SK-N-SH (cell line): Measurements from ENCODE around the gene USP13.

Source experiments
- EP300 ChIP-seq, 2 experiments: IDR thresholded peaks; 2 replicates each; pipeline versions ENCODE4 v1.4.0 to v1.6.1; 2012; ENCODE audit warnings: borderline replicate concordance in 1 of 2, low read depth in 1 of 2, low read length in 1 of 2
- GABPA ChIP-seq: IDR thresholded peaks from 2 replicates; pipeline ENCODE4 v1.4.0; 2012; ENCODE audit warnings: low read depth, mild to moderate bottlenecking
- POLR2AphosphoS5 ChIP-seq: IDR thresholded peaks from 2 replicates; pipeline ENCODE4 v1.6.1; 2012; ENCODE audit warnings: low read depth, low read length
- TF ChIP-seq, protein P1 (sequence below): fragments of 200-600 bp; sonication (generic); IDR thresholded peaks from 2 replicates; pipeline ENCODE4 v1.6.1; 2017; ENCODE audit warnings: antibody characterized with exemption, mild to moderate bottlenecking, moderate library complexity

DNA sequence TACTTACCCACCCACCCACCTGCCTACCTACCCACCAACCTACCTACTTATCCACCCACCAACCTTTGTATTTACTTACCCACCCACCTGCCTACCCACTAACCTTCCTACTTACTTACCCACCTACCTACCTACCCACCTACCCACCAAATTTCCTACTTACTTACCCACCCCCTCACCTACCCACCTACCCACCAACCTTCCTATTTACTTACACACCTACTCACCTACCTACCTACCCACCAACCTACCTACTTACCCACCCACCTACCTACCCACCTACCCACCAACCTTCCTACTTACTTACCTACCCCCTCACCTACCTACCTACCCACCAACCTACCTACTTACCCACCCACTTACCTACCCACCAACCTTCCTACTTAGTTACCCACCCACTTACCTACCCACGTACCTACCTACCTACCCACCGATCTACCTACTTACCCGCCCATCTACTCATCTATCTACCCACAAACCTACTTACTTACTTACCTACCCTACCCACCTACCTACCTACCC lies 179.6 kb downstream of the USP13 start:
- TF ChIP-seq, protein P1, sequence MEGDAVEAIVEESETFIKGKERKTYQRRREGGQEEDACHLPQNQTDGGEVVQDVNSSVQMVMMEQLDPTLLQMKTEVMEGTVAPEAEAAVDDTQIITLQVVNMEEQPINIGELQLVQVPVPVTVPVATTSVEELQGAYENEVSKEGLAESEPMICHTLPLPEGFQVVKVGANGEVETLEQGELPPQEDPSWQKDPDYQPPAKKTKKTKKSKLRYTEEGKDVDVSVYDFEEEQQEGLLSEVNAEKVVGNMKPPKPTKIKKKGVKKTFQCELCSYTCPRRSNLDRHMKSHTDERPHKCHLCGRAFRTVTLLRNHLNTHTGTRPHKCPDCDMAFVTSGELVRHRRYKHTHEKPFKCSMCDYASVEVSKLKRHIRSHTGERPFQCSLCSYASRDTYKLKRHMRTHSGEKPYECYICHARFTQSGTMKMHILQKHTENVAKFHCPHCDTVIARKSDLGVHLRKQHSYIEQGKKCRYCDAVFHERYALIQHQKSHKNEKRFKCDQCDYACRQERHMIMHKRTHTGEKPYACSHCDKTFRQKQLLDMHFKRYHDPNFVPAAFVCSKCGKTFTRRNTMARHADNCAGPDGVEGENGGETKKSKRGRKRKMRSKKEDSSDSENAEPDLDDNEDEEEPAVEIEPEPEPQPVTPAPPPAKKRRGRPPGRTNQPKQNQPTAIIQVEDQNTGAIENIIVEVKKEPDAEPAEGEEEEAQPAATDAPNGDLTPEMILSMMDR: no peak
- TF ChIP-seq GABPA (no peak), POLR2AphosphoS5 (no peak), EP300 (IDR thresholded peaks at IDR 0.05; ENCODE audit: borderline replicate concordance in 1 of 2, low read depth in 1 of 2, low read length in 1 of 2) (no peak)
